ENCODE data around the gene IGSF6. TPM values are rescaled to one million over a fixed set of nuclear protein-coding genes. Genes with fewer than 3 reads are reported as not detected.

Gene IGSF6
- total RNA-seq, 1 experiment from 2014 or later, result not detected

GRCh38 chr16:21642861-21643260 is 9.5 kb downstream of the IGSF6 start:
- no CpG with 5 or more reads among the region's 7 CpGs for WGBS (ENCODE audit: extremely low coverage, insufficient read length, low lambda C conversion rate)
- H3K27ac Mint-ChIP-seq, result no peak overlapping the region

More at GRCh38 chr16:21642861-21643260, 9.5 kb downstream of the IGSF6 start:
- Histone ChIP-seq H2BK15ac (ENCODE audit: low read depth, low read length) (no peak overlapping the region), H2BK5ac (ENCODE audit: insufficient read length, low read length) (no peak overlapping the region), H3K14ac (ENCODE audit: insufficient read depth, low read length) (no peak overlapping the region), H2BK12ac (ENCODE audit: insufficient read length, low read depth, low read length) (no peak overlapping the region), H3K9ac (ENCODE audit: extremely low read depth, insufficient read length, low read length) (no peak overlapping the region), H4K20me1 (ENCODE audit: control insufficient read depth, insufficient read depth, insufficient read length) (no peaks in the 10 kb centered on the region), H2BK20ac (ENCODE audit: low read depth, low read length, poor library complexity, severe bottlenecking) (no peak overlapping the region), H3K79me2 (ENCODE audit: insufficient read depth, low read length) (no peaks in the 10 kb centered on the region; the same call in 1 of the 2 replicates), H3T11ph (ENCODE audit: low read length) (no peak overlapping the region), H3K4me1 (ENCODE audit: insufficient read depth, low read length) (no peaks in the 10 kb centered on the region), H3K27ac (ENCODE audit: insufficient read length, low read depth, low read length) (no peak overlapping the region), H3K27me3 (ENCODE audit: insufficient read depth, low read length) (no peaks in the 10 kb centered on the region), H3K56ac (ENCODE audit: insufficient read length, low read depth, low read length) (no peak overlapping the region), H3K4ac (ENCODE audit: low read depth, low read length) (no peak overlapping the region), H2AK5ac (ENCODE audit: insufficient read length, low read length) (no peak overlapping the region), H3K4me2 (ENCODE audit: insufficient read depth, insufficient read length, low read length) (no peak overlapping the region), H4K8ac (replicated peaks; ENCODE audit: insufficient read length, low read depth, low read length) (no peak overlapping the region), H2AFZ (ENCODE audit: low read length) (no peak overlapping the region), H2BK120ac (ENCODE audit: low read depth, low read length, poor library complexity, severe bottlenecking) (no peak overlapping the region), H3K23me2 (ENCODE audit: insufficient read length, low read depth, low read length, poor library complexity, severe bottlenecking) (no peaks in the 10 kb centered on the region), H4K91ac (ENCODE audit: insufficient read length, low read depth, low read length) (no peak overlapping the region), H4K5ac (ENCODE audit: insufficient read length, low read depth, low read length) (no peak overlapping the region), H3K23ac (ENCODE audit: insufficient read length, low read depth, low read length) (no peak overlapping the region), H3K18ac (ENCODE audit: insufficient read length, low read depth, low read length) (no peak overlapping the region), H3K9me3 (ENCODE audit: control insufficient read depth, low read depth, low read length) (no peaks in the 10 kb centered on the region), H3K79me1 (ENCODE audit: insufficient read depth, low read depth, low read length, poor library complexity, severe bottlenecking) (no peaks in the 10 kb centered on the region)
- no peaks in the 10 kb centered on the region for H3K36me3 Mint-ChIP-seq (ENCODE audit: insufficient read depth in 1 of 3, low read depth in 3 of 3)
- TF ChIP-seq, protein P1, sequence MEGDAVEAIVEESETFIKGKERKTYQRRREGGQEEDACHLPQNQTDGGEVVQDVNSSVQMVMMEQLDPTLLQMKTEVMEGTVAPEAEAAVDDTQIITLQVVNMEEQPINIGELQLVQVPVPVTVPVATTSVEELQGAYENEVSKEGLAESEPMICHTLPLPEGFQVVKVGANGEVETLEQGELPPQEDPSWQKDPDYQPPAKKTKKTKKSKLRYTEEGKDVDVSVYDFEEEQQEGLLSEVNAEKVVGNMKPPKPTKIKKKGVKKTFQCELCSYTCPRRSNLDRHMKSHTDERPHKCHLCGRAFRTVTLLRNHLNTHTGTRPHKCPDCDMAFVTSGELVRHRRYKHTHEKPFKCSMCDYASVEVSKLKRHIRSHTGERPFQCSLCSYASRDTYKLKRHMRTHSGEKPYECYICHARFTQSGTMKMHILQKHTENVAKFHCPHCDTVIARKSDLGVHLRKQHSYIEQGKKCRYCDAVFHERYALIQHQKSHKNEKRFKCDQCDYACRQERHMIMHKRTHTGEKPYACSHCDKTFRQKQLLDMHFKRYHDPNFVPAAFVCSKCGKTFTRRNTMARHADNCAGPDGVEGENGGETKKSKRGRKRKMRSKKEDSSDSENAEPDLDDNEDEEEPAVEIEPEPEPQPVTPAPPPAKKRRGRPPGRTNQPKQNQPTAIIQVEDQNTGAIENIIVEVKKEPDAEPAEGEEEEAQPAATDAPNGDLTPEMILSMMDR (conservative IDR thresholded peaks at IDR 0.05), result no peak
- no peaks in the 10 kb centered on the region for H3K27me3 Mint-ChIP-seq (ENCODE audit: low read depth)
- H3K9me3 Mint-ChIP-seq, result no peaks in the 10 kb centered on the region
- no peak overlapping the region for H3K4me3 Mint-ChIP-seq
- H3K4me1 Mint-ChIP-seq, result no peaks in the 10 kb centered on the region
- no peak for DNase-seq
